GM04504 (cell line): Measurements from ENCODE around the gene CCNQ.

Source experiments
- DNase-seq: peaks from one replicate; pipeline ENCODE4 v3.0.0-alpha.2; 2012; ENCODE audit warnings: low read depth

CCNQ gene

GRCh38 chrX:153598541-153599191 lies at the start of gene CCNQ:
Gene CCNQ (minus strand): TSS chrX:153599139. CDS start chrX:153599073, 66 bp downstream.
- DNase-seq = no peak

GRCh38 chrX:153647461-153648357 lies 48.8 kb upstream of the CCNQ start:
- no peak for DNase-seq

- no peak for DNase-seq
Measured at GRCh38 chrX:153646620-153647373, 47.9 kb upstream of the CCNQ start, which contains the start of gene DUSP9. Gene DUSP9 (plus strand): TSS chrX:153647203. CDS start chrX:153647954, 751 bp downstream.

GRCh38 chrX:153645921-153646488 lies 47.1 kb upstream of the CCNQ start:
- no peak for DNase-seq

- no peak for DNase-seq
Measured at GRCh38 chrX:153645151-153645550, 46.2 kb upstream of the CCNQ start.

GRCh38 chrX:153644356-153645125 lies 45.6 kb upstream of the CCNQ start:
- DNase-seq = no peak

GRCh38 chrX:153643431-153644351 lies 44.8 kb upstream of the CCNQ start:
- no peak for DNase-seq

- no peak for DNase-seq
Measured at GRCh38 chrX:153642655-153643430, 43.9 kb upstream of the CCNQ start.

GRCh38 chrX:153642051-153642654 lies 43.2 kb upstream of the CCNQ start:
- no peak for DNase-seq

GRCh38 chrX:153641627-153642026 lies 42.7 kb upstream of the CCNQ start:
- DNase-seq = no peak

- DNase-seq = no peak
Measured at GRCh38 chrX:153640736-153641575, 42.0 kb upstream of the CCNQ start.

GRCh38 chrX:153640045-153640686 lies 41.2 kb upstream of the CCNQ start:
- DNase-seq = no peak

- no peak for DNase-seq
Measured at GRCh38 chrX:153639177-153640044, 40.5 kb upstream of the CCNQ start.

- DNase-seq = no peak
Measured at GRCh38 chrX:153638436-153639176, 39.7 kb upstream of the CCNQ start.

GRCh38 chrX:153638041-153638371 lies 39.1 kb upstream of the CCNQ start:
- DNase-seq = no peak
